Tibial artery (tissue), 4 donors: ENCODE data around the gene PRRC2B.

ENCODE experiments used
- DNase-seq, 2 donors: peaks; one replicate each; pipeline ENCODE4 v3.0.0-alpha.2; 2019
- H3K27ac ChIP-seq, 2 donors: fragments of 200-600 bp; sonication (generic) in 1 of 2; 1 replicate in 1 of 2; 2 replicates in 1 of 2; pipeline ENCODE4 v1.5.1; 2018 to 2019; ENCODE audit warnings: mild to moderate bottlenecking in 1 of 2
- H3K27me3 ChIP-seq, 2 donors: fragments of 200-600 bp; sonication (generic) in 1 of 2; one replicate each; pipeline versions ENCODE4 v1.5.1 to v1.6.0; 2016 to 2019
- H3K36me3 ChIP-seq, 3 donors: fragments of 200-600 bp; sonication (generic) in 2 of 3; one replicate each; pipeline ENCODE4 v1.5.1; 2016 to 2019; ENCODE audit warnings: mild to moderate bottlenecking in 2 of 3
- H3K4me1 ChIP-seq, 4 donors: fragments of 200-600 bp; sonication (generic) in 2 of 4; 1 replicate in 3 of 4; 2 replicates in 1 of 4; pipeline ENCODE4 v1.5.1; 2016 to 2019
- H3K4me3 ChIP-seq, 2 donors: fragments of 200-600 bp; sonication (generic) in 1 of 2; 1 replicate in 1 of 2; 2 replicates in 1 of 2; pipeline ENCODE4 v1.5.1; 2018 to 2019; ENCODE audit warnings: mild to moderate bottlenecking in 2 of 2
- H3K9me3 ChIP-seq, 3 donors: fragments of 200-600 bp; sonication (generic) in 1 of 3; one replicate each; pipeline ENCODE4 v1.5.1; 2016 to 2019
- intact Hi-C: fragments of 100-400 bp; cut with DNase I; formaldehyde crosslinking; loops from one replicate; pipeline ENCODE4 v1.15.0; 2023; ENCODE audit warnings: low total_unique reads
- TF ChIP-seq, protein P1 (sequence below), 2 experiments: fragments of 200-600 bp in 1 of 2; fragments of 450-650 bp in 1 of 2; IDR thresholded peaks; one replicate each; pipeline ENCODE4 v1.5.1; 2017 to 2019; ENCODE audit warnings: antibody characterized with exemption in 2 of 2, mild to moderate bottlenecking in 1 of 2, moderate library complexity in 1 of 2

The PRRC2B gene

DNA sequence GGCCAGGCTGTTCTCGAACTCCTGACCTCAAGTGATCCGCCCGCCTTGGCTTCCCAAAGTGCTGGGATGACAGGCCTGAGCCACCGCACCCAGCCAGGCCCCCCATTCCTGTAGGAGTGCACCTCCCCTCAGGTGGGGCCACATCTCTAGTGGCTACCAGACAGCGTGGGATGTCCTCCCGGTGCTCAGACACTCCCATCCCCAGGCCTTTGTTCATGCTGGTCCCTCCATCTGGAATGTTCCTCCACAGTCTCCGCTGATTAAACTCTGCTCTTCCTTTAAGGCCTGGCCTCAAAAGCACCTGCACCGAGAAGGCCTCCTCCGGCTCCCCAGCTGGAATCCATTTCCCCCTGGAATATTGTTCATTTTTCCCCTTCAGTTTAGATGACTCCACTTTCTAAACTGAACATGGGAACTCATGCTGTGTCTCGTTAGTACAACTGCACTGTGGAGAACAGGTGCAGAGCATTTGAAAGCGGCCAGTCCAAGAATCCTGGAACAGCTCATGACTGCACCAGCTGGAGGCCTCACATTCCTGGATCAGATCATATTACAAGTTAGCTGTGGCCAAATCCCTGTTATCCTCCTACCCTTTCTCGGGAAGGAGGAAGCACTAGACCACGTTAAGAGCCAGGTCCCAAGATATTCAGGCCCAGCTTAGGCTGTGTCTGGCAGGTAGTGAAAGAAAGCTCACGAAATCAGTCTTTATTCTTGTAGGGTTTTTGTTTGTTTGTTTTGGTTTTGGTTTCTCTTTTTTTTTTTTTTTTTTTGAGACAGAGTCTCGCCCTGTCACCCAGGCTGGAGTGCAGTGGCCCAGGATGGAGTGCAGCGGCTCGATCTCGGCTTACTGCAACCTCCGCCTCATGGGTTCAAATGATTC is 10.8 kb upstream of the PRRC2B start:
- H3K9me3 ChIP-seq = no peaks in the 10 kb centered on the region
- H3K4me3 ChIP-seq = no peak overlapping the region
- no peak for DNase-seq
- TF ChIP-seq, protein P1, sequence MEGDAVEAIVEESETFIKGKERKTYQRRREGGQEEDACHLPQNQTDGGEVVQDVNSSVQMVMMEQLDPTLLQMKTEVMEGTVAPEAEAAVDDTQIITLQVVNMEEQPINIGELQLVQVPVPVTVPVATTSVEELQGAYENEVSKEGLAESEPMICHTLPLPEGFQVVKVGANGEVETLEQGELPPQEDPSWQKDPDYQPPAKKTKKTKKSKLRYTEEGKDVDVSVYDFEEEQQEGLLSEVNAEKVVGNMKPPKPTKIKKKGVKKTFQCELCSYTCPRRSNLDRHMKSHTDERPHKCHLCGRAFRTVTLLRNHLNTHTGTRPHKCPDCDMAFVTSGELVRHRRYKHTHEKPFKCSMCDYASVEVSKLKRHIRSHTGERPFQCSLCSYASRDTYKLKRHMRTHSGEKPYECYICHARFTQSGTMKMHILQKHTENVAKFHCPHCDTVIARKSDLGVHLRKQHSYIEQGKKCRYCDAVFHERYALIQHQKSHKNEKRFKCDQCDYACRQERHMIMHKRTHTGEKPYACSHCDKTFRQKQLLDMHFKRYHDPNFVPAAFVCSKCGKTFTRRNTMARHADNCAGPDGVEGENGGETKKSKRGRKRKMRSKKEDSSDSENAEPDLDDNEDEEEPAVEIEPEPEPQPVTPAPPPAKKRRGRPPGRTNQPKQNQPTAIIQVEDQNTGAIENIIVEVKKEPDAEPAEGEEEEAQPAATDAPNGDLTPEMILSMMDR (IDR thresholded peaks at IDR 0.05) = no peak
- H3K27ac ChIP-seq = peak overlapping the region in 1 of 2 donors; percentile 44
- no peaks in the 10 kb centered on the region for H3K36me3 ChIP-seq
- H3K27me3 ChIP-seq = no peaks in the 10 kb centered on the region
- intact Hi-C loops = no loop called here
- peaks cover 0 to 12% (median 4%) of the 10 kb centered on the region in 4 donors for H3K4me1 ChIP-seq

DNA sequence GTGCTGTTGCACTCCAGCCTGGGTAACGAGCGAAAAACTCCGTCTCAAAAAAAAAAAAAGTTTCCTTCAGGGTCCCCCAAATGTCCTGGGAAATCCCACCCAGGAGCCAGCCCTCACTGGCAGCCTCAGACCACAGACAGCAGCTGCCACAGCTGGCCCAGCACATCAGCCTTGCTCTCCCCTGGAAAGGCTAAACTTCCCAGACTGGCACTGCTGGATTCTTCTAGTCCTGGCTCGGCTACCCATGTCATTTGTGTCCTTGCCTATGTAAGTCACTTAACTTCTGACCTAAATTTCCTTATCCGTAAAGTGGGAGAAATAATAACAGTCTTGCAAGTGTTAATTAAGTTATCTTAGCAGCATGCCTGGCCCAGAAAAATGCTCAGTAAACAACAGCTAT is 8.6 kb upstream of the PRRC2B start:
- Histone ChIP-seq H3K4me1 (peaks cover 0 to 12% (median 4%) of the 10 kb centered on the region in 4 donors), H3K27me3 (no peaks in the 10 kb centered on the region), H3K36me3 (no peaks in the 10 kb centered on the region), H3K27ac (no peak overlapping the region), H3K4me3 (no peak overlapping the region), H3K9me3 (no peaks in the 10 kb centered on the region)
- no peak for DNase-seq
- intact Hi-C loops = loop anchor here (5.0 kb wide), 1 partner anchor 52 kb away; no protein-coding TSS in a partner anchor
- TF ChIP-seq, protein P1 (IDR thresholded peaks at IDR 0.05) = no peak

DNA sequence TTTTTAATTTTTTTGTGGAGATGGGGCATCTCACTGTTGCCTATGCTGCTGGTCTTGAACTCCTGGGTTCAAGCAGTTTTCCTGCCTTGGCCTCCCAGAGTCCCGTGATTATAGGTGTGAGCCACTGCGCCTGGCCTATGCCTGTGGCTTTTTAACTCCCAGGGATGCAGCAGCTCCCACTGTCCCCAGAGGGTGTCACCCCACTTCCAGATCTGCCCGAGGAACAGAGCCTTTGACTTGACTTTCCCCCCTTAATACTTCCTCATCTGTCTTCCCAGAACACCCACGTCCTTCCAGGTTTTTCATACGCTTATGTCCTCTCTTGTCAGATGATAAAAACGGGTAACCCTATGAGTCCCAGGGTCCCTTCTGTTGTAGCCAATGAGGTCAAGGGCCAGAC is 7.6 kb upstream of the PRRC2B start:
- no peak overlapping the region for H3K4me3 ChIP-seq
- no peaks in the 10 kb centered on the region for H3K36me3 ChIP-seq
- H3K27me3 ChIP-seq = no peaks in the 10 kb centered on the region
- TF ChIP-seq, protein P1 (IDR thresholded peaks at IDR 0.05) = no peak
- peaks cover 0 to 12% (median 4%) of the 10 kb centered on the region in 4 donors for H3K4me1 ChIP-seq
- no peaks in the 10 kb centered on the region for H3K9me3 ChIP-seq
- no peak overlapping the region for H3K27ac ChIP-seq
- no peak for DNase-seq
- intact Hi-C loops = loop anchor here (5.0 kb wide), 1 partner anchor 51 kb away; no protein-coding TSS in a partner anchor

DNA sequence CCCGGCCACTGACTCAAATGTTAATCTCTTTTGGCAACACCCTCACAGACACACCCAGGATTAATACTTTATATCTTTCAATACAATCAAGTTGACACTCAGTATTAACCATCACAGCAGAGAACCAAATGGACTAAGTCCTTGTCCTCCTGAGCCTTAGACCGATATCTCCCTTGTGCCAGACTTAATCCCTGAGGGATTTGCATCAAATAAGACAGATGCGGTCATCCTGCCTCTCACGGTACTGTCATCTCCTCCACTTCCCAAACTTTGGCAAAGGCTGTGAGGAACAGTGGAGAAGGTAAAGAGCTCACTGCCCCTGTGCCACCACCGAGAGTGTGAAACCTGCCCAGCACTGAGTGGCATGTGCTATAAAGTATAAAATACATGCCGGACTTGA is 6.5 kb upstream of the PRRC2B start:
- peaks cover 0 to 12% (median 4%) of the 10 kb centered on the region in 4 donors for H3K4me1 ChIP-seq
- H3K27me3 ChIP-seq = no peaks in the 10 kb centered on the region
- H3K27ac ChIP-seq = no peak overlapping the region
- H3K4me3 ChIP-seq = no peak overlapping the region
- H3K9me3 ChIP-seq = no peaks in the 10 kb centered on the region
- DNase-seq = no peak
- TF ChIP-seq, protein P1 (IDR thresholded peaks at IDR 0.05) = no peak
- intact Hi-C loops = loop anchor here (5.0 kb wide), 1 partner anchor 50 kb away; no protein-coding TSS in a partner anchor
- no peaks in the 10 kb centered on the region for H3K36me3 ChIP-seq

DNA sequence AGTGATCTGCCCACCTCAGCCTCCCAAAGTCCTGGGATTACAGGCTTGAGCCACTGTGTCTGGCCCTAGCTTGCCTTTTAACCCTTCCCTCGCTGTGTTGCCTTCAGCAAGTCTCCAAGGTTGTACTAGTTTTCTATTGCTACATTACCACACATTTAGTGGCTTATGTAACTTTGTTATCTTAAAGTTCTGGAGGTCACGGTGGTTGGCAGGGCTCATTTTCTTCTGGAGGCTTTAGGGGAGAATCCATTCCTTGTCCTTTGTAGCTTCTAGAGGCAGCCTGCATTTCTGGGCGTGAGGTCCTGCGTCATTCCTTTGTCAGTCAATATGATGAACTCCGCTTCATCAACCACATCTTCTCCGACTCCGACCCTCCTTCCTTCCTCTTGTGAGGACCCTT is 2.9 kb upstream of the PRRC2B start:
- Histone ChIP-seq H3K9me3 (no peaks in the 10 kb centered on the region), H3K4me1 (peaks cover 0 to 15% (median 8%) of the 10 kb centered on the region in 4 donors), H3K27me3 (no peaks in the 10 kb centered on the region), H3K4me3 (no peak overlapping the region), H3K27ac (no peak overlapping the region), H3K36me3 (no peaks in the 10 kb centered on the region)
- DNase-seq = no peak
- TF ChIP-seq, protein P1 (IDR thresholded peaks at IDR 0.05) = no peak
- intact Hi-C loops = no loop called here
